H1 (cell line): ENCODE data around the gene JAKMIP2. TPM values are rescaled to one million over a fixed set of nuclear protein-coding genes. Genes with fewer than 3 reads are reported as not detected.

Source experiments
- CTCF ChIA-PET: fragments of 300-600 bp; sonication (Branson Sonifier 250); formaldehyde crosslinking; loops from one replicate; lab custom pipeline; 2021; ENCODE audit not compliant: partially characterized antibody; lab: Charles Lee
- POLR2A ChIA-PET: fragments of 300-600 bp; sonication (Branson Sonifier 250); formaldehyde crosslinking; loops from one replicate; lab custom pipeline; 2021; ENCODE audit warnings: inconsistent platforms; ENCODE audit not compliant: partially characterized antibody; lab: Charles Lee
- DNase-seq, 2 experiments: peaks; one replicate each; pipeline versions ENCODE4 v3.0.0 to v3.0.0-alpha.2; 2010 to 2022; ENCODE audit warnings: low spot score in 2 of 2, low read depth in 1 of 2, mixed read lengths in 1 of 2
- FAIRE-seq: peaks from 2 replicates; lab custom pipeline; 2011; peaks lifted over from hg19 to GRCh38; lab: Jason Lieb, UNC
- H2AFZ ChIP-seq: 2 replicates; pipeline ENCODE4 v1.8.1; 2012; ENCODE audit warnings: low read length, inconsistent platforms
- H2AK5ac ChIP-seq: 2 replicates; pipeline ENCODE4 v1.6.1; 2013; ENCODE audit warnings: low read depth, low read length
- H2BK120ac ChIP-seq: replicated peaks from 2 replicates; pipeline ENCODE3; 2013; ENCODE audit warnings: low read depth, low read length, inconsistent platforms
- H2BK12ac ChIP-seq: 2 replicates; pipeline ENCODE4 v1.6.1; 2013; ENCODE audit warnings: low read depth, low read length
- H2BK15ac ChIP-seq: 2 replicates; pipeline ENCODE4 v1.6.1; 2013; ENCODE audit warnings: low read length
- H2BK20ac ChIP-seq: 2 replicates; pipeline ENCODE4 v1.6.1; 2013; ENCODE audit warnings: low read length
- H2BK5ac ChIP-seq: 2 replicates; pipeline ENCODE4 v1.6.1; 2013; ENCODE audit warnings: low read depth, low read length
- H3K14ac ChIP-seq: 2 replicates; pipeline ENCODE4 v1.6.1; 2013; ENCODE audit warnings: inconsistent platforms; ENCODE audit not compliant: insufficient read length
- H3K18ac ChIP-seq: 2 replicates; pipeline ENCODE4 v1.6.1; 2013; ENCODE audit warnings: low read length; ENCODE audit errors: extremely low read depth
- H3K23ac ChIP-seq: 2 replicates; pipeline ENCODE4 v1.6.1; 2013; ENCODE audit warnings: inconsistent platforms; ENCODE audit not compliant: insufficient read length
- H3K23me2 ChIP-seq: 2 replicates; pipeline ENCODE4 v1.6.1; 2013; ENCODE audit warnings: low read depth, low read length
- H3K27ac ChIP-seq: 2 replicates; pipeline ENCODE4 v1.6.1; 2011; ENCODE audit warnings: low read depth, low read length, inconsistent platforms
- H3K27me3 ChIP-seq, 4 experiments: replicated peaks in 1 of 4; 1 replicate in 1 of 4; 2 replicates in 3 of 4; pipeline versions ENCODE4 v1.6.1 to v1.8.1; 2011 to 2013; ENCODE audit warnings: low read length in 3 of 4, mild to moderate bottlenecking in 3 of 4, inconsistent platforms in 2 of 4, mixed read lengths in 2 of 4, moderate library complexity in 1 of 4; ENCODE audit not compliant: control insufficient read depth in 3 of 4, insufficient read depth in 3 of 4; ENCODE audit errors: extremely low read depth in 1 of 4
- H3K36me3 ChIP-seq, 4 experiments: 2 replicates each; pipeline versions ENCODE4 v1.6.1 to v1.8.1; 2011 to 2013; ENCODE audit warnings: mild to moderate bottlenecking in 4 of 4, low read length in 3 of 4, moderate library complexity in 2 of 4, control low read depth in 1 of 4, inconsistent platforms in 1 of 4; ENCODE audit not compliant: insufficient read depth in 4 of 4, control insufficient read depth in 2 of 4
- H3K4ac ChIP-seq: replicated peaks from 2 replicates; pipeline ENCODE3; 2013; ENCODE audit warnings: low read length, low read depth, mixed read lengths, inconsistent platforms; ENCODE audit not compliant: insufficient read length
- H3K4me1 ChIP-seq, 4 experiments: replicated peaks in 1 of 4; 1 replicate in 1 of 4; 2 replicates in 3 of 4; pipeline versions ENCODE4 v1.6.1 to v1.8.1; 2011 to 2013; ENCODE audit warnings: low read length in 3 of 4, inconsistent platforms in 2 of 4, mixed read lengths in 1 of 4; ENCODE audit not compliant: insufficient read depth in 4 of 4, control insufficient read depth in 3 of 4
- H3K4me2 ChIP-seq, 2 experiments: 2 replicates each; pipeline versions ENCODE4 v1.6.1 to v1.8.1; 2011 to 2013; ENCODE audit warnings: low read depth in 2 of 2, low read length in 2 of 2, control low read depth in 1 of 2, inconsistent platforms in 1 of 2, mild to moderate bottlenecking in 1 of 2; ENCODE audit not compliant: insufficient read depth in 1 of 2
- H3K4me3 ChIP-seq, 4 experiments: fragments of 200-600, 300-600 bp in 1 of 4; sonication (generic), shearing (Covaris generic), sonication (Bioruptor Twin) in 1 of 4; 2 replicates each; pipeline versions ENCODE4 v1.5.1 to v1.8.1; 2011 to 2016; ENCODE audit warnings: low read length in 4 of 4, low read depth in 3 of 4, control low read depth in 2 of 4, inconsistent platforms in 2 of 4, mild to moderate bottlenecking in 2 of 4, mixed read lengths in 1 of 4, moderate library complexity in 1 of 4; ENCODE audit not compliant: insufficient read depth in 2 of 4; ENCODE audit errors: extremely low read depth in 1 of 4
- H3K56ac ChIP-seq: replicated peaks from 2 replicates; pipeline ENCODE3; 2013; ENCODE audit warnings: low read depth, mild to moderate bottlenecking, mixed read lengths, low read length, inconsistent platforms; ENCODE audit not compliant: insufficient read length
- H3K79me1 ChIP-seq: 2 replicates; pipeline ENCODE4 v1.6.1; 2013; ENCODE audit warnings: low read depth, low read length, control low read depth
- H3K79me2 ChIP-seq, 2 experiments: 2 replicates each; pipeline versions ENCODE4 v1.6.1 to v1.8.1; 2012 to 2013; ENCODE audit warnings: low read length in 2 of 2, mild to moderate bottlenecking in 2 of 2, inconsistent platforms in 1 of 2; ENCODE audit not compliant: insufficient read depth in 2 of 2, control insufficient read depth in 1 of 2
- H3K9ac ChIP-seq, 4 experiments: replicated peaks in 1 of 4; 1 replicate in 1 of 4; 2 replicates in 3 of 4; pipeline versions ENCODE4 v1.6.1 to v1.8.1; 2011 to 2013; ENCODE audit warnings: low read depth in 3 of 4, low read length in 3 of 4, control low read depth in 2 of 4, mild to moderate bottlenecking in 2 of 4, moderate library complexity in 2 of 4, inconsistent platforms in 1 of 4; ENCODE audit errors: extremely low read depth in 1 of 4
- H3K9me3 ChIP-seq, 2 experiments: 2 replicates each; pipeline versions ENCODE4 v1.6.1 to v1.8.1; 2012 to 2013; ENCODE audit warnings: mild to moderate bottlenecking in 2 of 2, moderate library complexity in 2 of 2, control low read depth in 1 of 2, inconsistent platforms in 1 of 2, low read depth in 1 of 2, low read length in 1 of 2, mixed read lengths in 1 of 2; ENCODE audit not compliant: insufficient read depth in 2 of 2
- H4K20me1 ChIP-seq, 2 experiments: replicated peaks in 1 of 2; 2 replicates each; pipeline versions ENCODE3 to v1.8.1; 2011 to 2013; ENCODE audit warnings: inconsistent platforms in 2 of 2, low read length in 2 of 2, mild to moderate bottlenecking in 1 of 2; ENCODE audit not compliant: insufficient read depth in 2 of 2, control insufficient read depth in 1 of 2
- H4K5ac ChIP-seq: 2 replicates; pipeline ENCODE4 v1.6.1; 2013; ENCODE audit warnings: low read length, low read depth, mixed read lengths, inconsistent platforms; ENCODE audit not compliant: insufficient read length
- H4K8ac ChIP-seq: 2 replicates; pipeline ENCODE4 v1.8.0; 2013; ENCODE audit warnings: mild to moderate bottlenecking, moderate library complexity, low read length, inconsistent platforms; ENCODE audit not compliant: insufficient read depth; ENCODE audit errors: extremely low read depth
- H4K91ac ChIP-seq: replicated peaks from 2 replicates; pipeline ENCODE3; 2013; ENCODE audit warnings: low read length, mixed read lengths, inconsistent platforms; ENCODE audit not compliant: insufficient read length
- CBX5 ChIP-seq: fragments of 300-800, 300-1000 bp; sonication (generic); IDR thresholded peaks from 2 replicates; pipeline ENCODE4 v1.7.1; 2016; ENCODE audit warnings: antibody characterized with exemption, low read length, low read depth
- WGBS, 2 experiments: shearing (Covaris generic) in 1 of 2; methylation state at CpG; one replicate each; pipeline versions ENCODE4 v1.1.6 to v1.1.7; 2013 to 2015; ENCODE audit warnings: low lambda C conversion rate in 2 of 2, mixed read lengths in 2 of 2, inconsistent platforms in 1 of 2, low coverage in 1 of 2, missing lambda C conversion rate in 1 of 2; ENCODE audit not compliant: insufficient replicate concordance in 2 of 2, insufficient coverage in 1 of 2, insufficient read length in 1 of 2; ENCODE audit errors: extremely low coverage in 1 of 2, missing lambda C conversion rate in 1 of 2; 5-methylcytosine and 5-hydroxymethylcytosine counted together
- polyA plus RNA-seq, 7 experiments: library from polyadenylated mRNA; depleted of rRNA in 3 of 7; stranded (reverse) in 5 of 7; unstranded in 2 of 7; fragments of >200 nt in 5 of 7; fragments of 200-250 nt in 2 of 7; gene quantifications; 1 replicate in 5 of 7; 2 replicates in 1 of 7; 4 replicates in 1 of 7; pipeline versions ENCODE4 v1.2.1 to v1.2.3, GENCODE V29; 2011 to 2013; ENCODE audit warnings: missing spikeins in 2 of 7, mixed read lengths in 2 of 7
- total RNA-seq: library from RNA; stranded (reverse); fragmentation: NEBNext Ultra II Directional; extraction: Animal tissue kit (Norgen Biotek cat#: 25700); gene quantifications from 2 replicates; pipeline ENCODE4 v1.2.1, GENCODE V29; 2021

The JAKMIP2 gene
- total and polyA plus RNA-seq, 2 of the 8 experiments (the other 6 are each of a cell fraction or from before 2014, with no cell fraction given) = 2.4 to 13.6 TPM

DNA sequence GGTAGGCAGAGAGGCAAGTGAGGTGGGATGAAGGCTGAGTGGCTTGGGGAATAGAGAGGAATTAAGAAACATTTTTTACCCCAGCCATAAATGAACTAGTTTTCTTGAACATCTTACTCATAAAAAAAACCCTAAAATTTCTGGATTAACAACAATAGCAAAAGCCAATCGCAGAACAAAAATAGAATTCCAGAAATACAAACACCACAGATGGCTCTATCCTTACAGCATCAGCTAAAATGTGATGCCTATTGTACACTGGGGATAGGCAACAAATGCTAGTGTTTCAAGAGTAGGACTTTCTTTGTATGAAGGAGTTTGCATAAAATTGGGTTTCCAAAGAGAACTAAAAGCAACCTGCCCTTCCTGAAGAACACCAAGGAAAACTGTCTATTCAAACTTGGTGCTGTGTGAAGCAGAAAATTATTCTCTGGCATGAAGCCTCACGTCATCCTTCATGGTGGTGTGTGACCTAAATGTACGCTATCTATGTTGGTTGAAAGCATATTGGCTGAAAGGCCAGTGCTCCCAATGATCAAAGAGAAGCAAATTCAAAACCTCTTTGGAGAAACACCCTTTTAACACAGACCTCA is 82.9 kb downstream of the JAKMIP2 start:
- Histone ChIP-seq H3K23me2 (no peaks in the 10 kb centered on the region; the same call in 1 of the 2 replicates), H2BK15ac (no peak overlapping the region), H3K56ac (no peak overlapping the region), H4K20me1 (no peaks in the 10 kb centered on the region), H3K36me3 (peaks cover 0 to 19% (median 2%) of the 10 kb centered on the region in 4 experiments; a peak in 3 of 8 replicates), H3K23ac (no peak overlapping the region), H3K4me1 (no peaks in the 10 kb centered on the region), H4K91ac (no peak overlapping the region), H2AFZ (no peak overlapping the region), H2BK20ac (no peak overlapping the region), H3K4ac (no peak overlapping the region), H3K9ac (no peak overlapping the region), H3K79me2 (0 out of 4 replicates have a peak, but pooled peaks cover 0 to 2% of the 10 kb centered on the region in 2 experiments), H2AK5ac (no peak overlapping the region), H3K14ac (no peak overlapping the region), H3K27me3 (no peaks in the 10 kb centered on the region), H2BK12ac (no peak overlapping the region), H3K27ac (no peak overlapping the region), H3K79me1 (no peaks in the 10 kb centered on the region), H3K4me2 (no peak overlapping the region), H4K5ac (no peak overlapping the region), H3K9me3 (peaks cover 15 to 24% of the 10 kb centered on the region in 2 experiments), H3K4me3 (no peak overlapping the region), H3K18ac (no peak overlapping the region), H4K8ac (no peak overlapping the region), H2BK120ac (no peak overlapping the region), H2BK5ac (no peak overlapping the region)
- FAIRE-seq = no peak
- DNase-seq = no peak
- no peak for TF ChIP-seq CBX5
- WGBS, 2 experiments = 88% methylated on average over 3 of the region's 3 CpGs; no CpG with 5 or more reads in 1 of the 2 experiments
- POLR2A ChIA-PET = no interaction called here
- CTCF ChIA-PET = no interaction called here
